Tibial nerve (tissue), 4 donors: ENCODE measurements around the gene FJX1. TPM values are rescaled to one million over a fixed set of nuclear protein-coding genes. Genes with fewer than 3 reads are reported as not detected.

Source experiments
- DNase-seq, 2 donors: peaks; one replicate each; pipeline ENCODE4 v3.0.0-alpha.2; 2019; ENCODE audit warnings: low spot score in 2 of 2
- H3K27ac ChIP-seq, 4 donors: fragments of 200-600 bp; sonication (generic) in 3 of 4; one replicate each; pipeline ENCODE4 v1.5.1; 2017 to 2019; ENCODE audit warnings: mild to moderate bottlenecking in 1 of 4
- H3K27me3 ChIP-seq, 2 donors: fragments of 200-600 bp; sonication (generic) in 1 of 2; one replicate each; pipeline versions ENCODE4 v1.5.1 to v1.6.0; 2017 to 2019
- H3K36me3 ChIP-seq, 3 donors: fragments of 200-600 bp; sonication (generic); one replicate each; pipeline ENCODE4 v1.5.1; 2018 to 2019
- H3K4me1 ChIP-seq, 4 donors: fragments of 200-600 bp; sonication (generic) in 3 of 4; one replicate each; pipeline ENCODE4 v1.5.1; 2017 to 2019
- H3K4me3 ChIP-seq, 4 donors: fragments of 200-600 bp; sonication (generic) in 3 of 4; one replicate each; pipeline ENCODE4 v1.5.1; 2017 to 2019; ENCODE audit warnings: mild to moderate bottlenecking in 1 of 4, moderate library complexity in 1 of 4
- H3K9me3 ChIP-seq, 4 donors: fragments of 200-600 bp; sonication (generic) in 3 of 4; one replicate each; pipeline ENCODE4 v1.5.1; 2017 to 2019
- CTCF ChIP-seq, 5 experiments: fragments of 200-600 bp in 3 of 5; fragments of 450-650 bp in 2 of 5; sonication (generic) in 3 of 5; IDR thresholded peaks; one replicate each; pipeline ENCODE4 v1.5.1; 2016 to 2019; ENCODE audit warnings: antibody characterized with exemption in 5 of 5, mild to moderate bottlenecking in 3 of 5, moderate library complexity in 2 of 5
- EP300 ChIP-seq, 2 donors: sonication (generic); formaldehyde crosslinking; IDR thresholded peaks; one replicate each; pipeline ENCODE4 v1.6.1; 2017; ENCODE audit warnings: antibody characterized with exemption in 2 of 2, mild to moderate bottlenecking in 1 of 2
- POLR2A ChIP-seq, 2 donors: fragments of 450-650 bp; IDR thresholded peaks; one replicate each; pipeline ENCODE4 v1.6.1; 2017; ENCODE audit warnings: antibody characterized with exemption in 2 of 2, mild to moderate bottlenecking in 2 of 2, moderate library complexity in 2 of 2
- WGBS, 2 donors: methylation state at CpG; one replicate each; pipeline ENCODE4 v1.1.5; 2018; 5-methylcytosine and 5-hydroxymethylcytosine counted together
- total RNA-seq, 4 donors: library from RNA; depleted of rRNA; stranded (reverse); fragments of >200 nt; gene quantifications; one replicate each; pipeline ENCODE4 v1.1.0, GENCODE V29; 2016

The FJX1 gene
- total RNA-seq, 4 donors from 2014 or later, result 1.5 to 7.2 (median 4.9) TPM

GRCh38 chr11:35602979-35603378, 15.3 kb upstream of the FJX1 start:
- peaks cover 0 to 11% (median 0%) of the 10 kb centered on the region in 4 donors for H3K4me1 ChIP-seq
- TF ChIP-seq POLR2A (IDR thresholded peaks at IDR 0.05), result no peak
- H3K27me3 ChIP-seq, result no peaks in the 10 kb centered on the region
- H3K27ac ChIP-seq, result no peak overlapping the region
- no peaks in the 10 kb centered on the region for H3K36me3 ChIP-seq
- no peak overlapping the region for H3K4me3 ChIP-seq
- 92 to 97% methylated on average over 3 of the region's 3 CpGs for WGBS, 2 donors
- no peak for DNase-seq
- H3K9me3 ChIP-seq, result no peaks in the 10 kb centered on the region

GRCh38 chr11:35605706-35606105, 12.6 kb upstream of the FJX1 start:
- peak in 1 of 2 donors; percentile 31 for DNase-seq
- H3K27ac ChIP-seq, result no peak overlapping the region
- peaks cover 0 to 8% of the 10 kb centered on the region in 2 donors for H3K27me3 ChIP-seq
- TF ChIP-seq EP300 (IDR thresholded peaks at IDR 0.05) (no peak), POLR2A (IDR thresholded peaks at IDR 0.05) (no peak), CTCF (IDR thresholded peaks at IDR 0.05) (no peak)
- H3K9me3 ChIP-seq, result no peaks in the 10 kb centered on the region
- H3K4me1 ChIP-seq, result peaks cover 0 to 11% (median 0%) of the 10 kb centered on the region in 4 donors
- WGBS, 2 donors, result 23 to 24% methylated on average over 5 of the region's 5 CpGs
- H3K36me3 ChIP-seq, result no peaks in the 10 kb centered on the region
- H3K4me3 ChIP-seq, result no peak overlapping the region

- TF ChIP-seq POLR2A (IDR thresholded peaks at IDR 0.05), result no peak
- no peak for TF ChIP-seq EP300 (IDR thresholded peaks at IDR 0.05)
- no peak for TF ChIP-seq CTCF (IDR thresholded peaks at IDR 0.05)
These were observed 12.1 kb upstream of the FJX1 start for GRCh38 chr11:35606206-35606605.

GRCh38 chr11:35608502-35608901, 9.8 kb upstream of the FJX1 start:
- Histone ChIP-seq H3K4me1 (peaks cover 0 to 11% (median 0%) of the 10 kb centered on the region in 4 donors), H3K27ac (no peak overlapping the region), H3K36me3 (no peaks in the 10 kb centered on the region), H3K27me3 (peaks cover 0 to 8% of the 10 kb centered on the region in 2 donors), H3K9me3 (no peaks in the 10 kb centered on the region), H3K4me3 (no peak overlapping the region)
- TF ChIP-seq EP300 (IDR thresholded peaks at IDR 0.05) (no peak), CTCF (IDR thresholded peaks at IDR 0.05) (no peak), POLR2A (IDR thresholded peaks at IDR 0.05) (no peak)
- no peak for DNase-seq
- WGBS, 2 donors, result 72 to 77% methylated on average over 4 of the region's 4 CpGs

More at GRCh38 chr11:35606206-35606605, 12.1 kb upstream of the FJX1 start:
- Histone ChIP-seq H3K9me3 (no peaks in the 10 kb centered on the region), H3K4me1 (peaks cover 0 to 11% (median 0%) of the 10 kb centered on the region in 4 donors), H3K4me3 (no peak overlapping the region), H3K36me3 (no peaks in the 10 kb centered on the region), H3K27ac (no peak overlapping the region), H3K27me3 (peaks cover 0 to 8% of the 10 kb centered on the region in 2 donors)
- no peak for DNase-seq
- WGBS, 2 donors, result 47 to 55% methylated on average over 5 of the region's 5 CpGs

GRCh38 chr11:35609656-35610055, 8.6 kb upstream of the FJX1 start:
- TF ChIP-seq CTCF (IDR thresholded peaks at IDR 0.05) (no peak), POLR2A (IDR thresholded peaks at IDR 0.05) (no peak), EP300 (IDR thresholded peaks at IDR 0.05) (no peak)
- H3K27me3 ChIP-seq, result peaks cover 0 to 8% of the 10 kb centered on the region in 2 donors
- H3K36me3 ChIP-seq, result no peaks in the 10 kb centered on the region
- H3K4me3 ChIP-seq, result no peak overlapping the region
- no peak overlapping the region for H3K27ac ChIP-seq
- H3K9me3 ChIP-seq, result no peaks in the 10 kb centered on the region
- WGBS, 2 donors, result 79 to 82% methylated on average over 6 of the region's 6 CpGs
- no peak for DNase-seq
- H3K4me1 ChIP-seq, result peaks cover 0 to 11% (median 0%) of the 10 kb centered on the region in 4 donors

- Histone ChIP-seq H3K4me3 (no peak overlapping the region), H3K27me3 (peaks cover 0 to 8% of the 10 kb centered on the region in 2 donors), H3K9me3 (no peaks in the 10 kb centered on the region), H3K27ac (no peak overlapping the region), H3K4me1 (peaks cover 0 to 12% (median 0%) of the 10 kb centered on the region in 4 donors), H3K36me3 (no peaks in the 10 kb centered on the region)
- DNase-seq, result no peak
- TF ChIP-seq POLR2A (IDR thresholded peaks at IDR 0.05) (no peak), EP300 (IDR thresholded peaks at IDR 0.05) (no peak), CTCF (IDR thresholded peaks at IDR 0.05) (no peak)
- 89 to 90% methylated on average over 7 of the region's 7 CpGs for WGBS, 2 donors
These were observed 7.6 kb upstream of the FJX1 start for GRCh38 chr11:35610631-35611030.
